ENCODE data around the gene FSHB. TPM values are rescaled to one million over a fixed set of nuclear protein-coding genes. Genes with fewer than 3 reads are reported as not detected.
"Not testable (repeated sequence)": the region's sequence is repeated elsewhere in the genome, so short reads cannot be mapped to it uniquely, and the experiment has no call there.

FSHB gene
- total and polyA plus RNA-seq, 2 of the 4 experiments (the other 2 are of a cell fraction), result not detected

- H2BK120ac ChIP-seq (ENCODE audit: low read depth, low read length); H3K9ac ChIP-seq (ENCODE audit: low read depth, low read length); H2BK5ac ChIP-seq (ENCODE audit: low read depth, low read length, poor library complexity, severe bottlenecking); BruUV-seq (replicated peaks); H2AK9ac ChIP-seq (replicated peaks; ENCODE audit: low read depth, low read length, poor library complexity); CTCF ChIA-PET; H3K4me1 ChIP-seq (ENCODE audit: control insufficient read depth, insufficient read depth, low read length); DNase-seq; H3K14ac ChIP-seq (replicated peaks; ENCODE audit: low read depth, low read length); H3K27me3 ChIP-seq (ENCODE audit: control insufficient read depth, insufficient read depth, low read length); H3K4ac ChIP-seq (ENCODE audit: low read depth, low read length); H3K18ac ChIP-seq (ENCODE audit: low read depth, low read length); H2AFZ ChIP-seq (replicated peaks; ENCODE audit: low read length, poor library complexity); H2BK20ac ChIP-seq (ENCODE audit: low read depth, low read length); H2BK15ac ChIP-seq (ENCODE audit: low read depth, low read length); H3K9me1 ChIP-seq (ENCODE audit: insufficient read depth, low read length); POLR2A ChIA-PET (ENCODE audit: unreplicated experiment); dilution Hi-C loops (cut with HindIII; ENCODE audit: low sequenced_read_pairs, unreplicated experiment); H4K8ac ChIP-seq (ENCODE audit: low read depth in 2 of 2, low read length in 2 of 2); H3K36me3 ChIP-seq (ENCODE audit: control insufficient read depth, insufficient read depth, low read length); H3K4me3 ChIP-seq (ENCODE audit: insufficient read depth, low read depth, low read length); H4K5ac ChIP-seq (ENCODE audit: low read depth, low read length); H3K56ac ChIP-seq (ENCODE audit: extremely low read depth, insufficient read depth, low read length); H3K9me3 ChIP-seq (ENCODE audit: control insufficient read depth, insufficient read depth, low read length); intact Hi-C loops (cut with micrococcal nuclease); H2AK5ac ChIP-seq (ENCODE audit: low read depth, low read length); H4K20me1 ChIP-seq (ENCODE audit: insufficient read depth, low read length); H3K4me2 ChIP-seq (ENCODE audit: low read depth, low read length); H4K91ac ChIP-seq (ENCODE audit: insufficient read depth, low read depth, low read length); ATAC-seq (ENCODE audit: low read depth); H3K27ac ChIP-seq (ENCODE audit: insufficient read depth, low read length); in situ Hi-C loops (cut with MboI; ENCODE audit: low sequenced_read_pairs); H3K23ac ChIP-seq (ENCODE audit: low read depth, low read length); H3K79me1 ChIP-seq (ENCODE audit: low read depth in 1 of 2, low read length in 2 of 2): not testable (repeated sequence)
- WGBS, 2 experiments (ENCODE audit: extremely low coverage in 2 of 2, insufficient read length in 1 of 2), result no CpG with 5 or more reads among the region's 6 CpGs
Measured at GRCh38 chr11:30202989-30203388, 27.8 kb upstream of the FSHB start.
